ENCODE measurements around the gene C2CD4B. TPM values are rescaled to one million over a fixed set of nuclear protein-coding genes. Genes with fewer than 3 reads are reported as not detected.

The C2CD4B gene
- total and polyA plus RNA-seq, 8 donors = 1.1 to 5.1 (median 2.9) TPM

- TF ChIP-seq, protein P1, sequence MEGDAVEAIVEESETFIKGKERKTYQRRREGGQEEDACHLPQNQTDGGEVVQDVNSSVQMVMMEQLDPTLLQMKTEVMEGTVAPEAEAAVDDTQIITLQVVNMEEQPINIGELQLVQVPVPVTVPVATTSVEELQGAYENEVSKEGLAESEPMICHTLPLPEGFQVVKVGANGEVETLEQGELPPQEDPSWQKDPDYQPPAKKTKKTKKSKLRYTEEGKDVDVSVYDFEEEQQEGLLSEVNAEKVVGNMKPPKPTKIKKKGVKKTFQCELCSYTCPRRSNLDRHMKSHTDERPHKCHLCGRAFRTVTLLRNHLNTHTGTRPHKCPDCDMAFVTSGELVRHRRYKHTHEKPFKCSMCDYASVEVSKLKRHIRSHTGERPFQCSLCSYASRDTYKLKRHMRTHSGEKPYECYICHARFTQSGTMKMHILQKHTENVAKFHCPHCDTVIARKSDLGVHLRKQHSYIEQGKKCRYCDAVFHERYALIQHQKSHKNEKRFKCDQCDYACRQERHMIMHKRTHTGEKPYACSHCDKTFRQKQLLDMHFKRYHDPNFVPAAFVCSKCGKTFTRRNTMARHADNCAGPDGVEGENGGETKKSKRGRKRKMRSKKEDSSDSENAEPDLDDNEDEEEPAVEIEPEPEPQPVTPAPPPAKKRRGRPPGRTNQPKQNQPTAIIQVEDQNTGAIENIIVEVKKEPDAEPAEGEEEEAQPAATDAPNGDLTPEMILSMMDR (IDR thresholded peaks at IDR 0.05) = no peak
- intact Hi-C loops (cut with DNase I) = no loop called here
- H3K27ac ChIP-seq = peak overlapping the region in 1 of 2 donors; percentile 68
- H3K27me3 ChIP-seq = no peaks in the 10 kb centered on the region
- ATAC-seq = peak; percentile 34
- peaks cover 0 to 11% of the 10 kb centered on the region in 2 donors for H3K4me1 ChIP-seq
- DNase-seq = peak in 1 of 4 donors; percentile 57
- H3K36me3 ChIP-seq = no peaks in the 10 kb centered on the region
- no peaks in the 10 kb centered on the region for H3K9me3 ChIP-seq
- H3K4me3 ChIP-seq = no peak overlapping the region
Measured at GRCh38 chr15:62173215-62173614, 8.1 kb upstream of the C2CD4B start.

DNA sequence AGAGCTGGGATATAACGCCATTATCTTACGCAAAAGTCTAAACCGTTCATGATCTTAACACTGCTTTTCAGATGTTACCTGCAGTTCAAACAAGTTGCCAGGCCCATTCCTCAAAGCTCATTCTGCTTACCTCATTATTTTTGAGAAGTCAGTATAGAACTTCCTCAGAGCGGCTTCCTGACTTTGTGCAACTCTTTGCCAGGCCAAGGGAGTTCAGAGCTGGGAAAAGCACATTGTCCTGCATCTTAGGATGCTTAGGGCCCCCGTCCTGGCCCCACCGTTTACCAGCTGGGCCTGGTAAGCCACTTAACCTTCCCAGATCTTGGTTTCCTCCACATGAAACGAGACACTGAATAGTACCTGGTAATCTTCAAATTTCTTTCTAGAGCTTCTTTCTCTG is 6.8 kb upstream of the C2CD4B start:
- H3K4me1 ChIP-seq = peaks cover 0 to 11% of the 10 kb centered on the region in 2 donors
- no peaks in the 10 kb centered on the region for H3K36me3 ChIP-seq
- no peak overlapping the region for H3K4me3 ChIP-seq
- ATAC-seq = no peak
- H3K27me3 ChIP-seq = peaks cover 5 to 6% of the 10 kb centered on the region in 2 donors
- peak overlapping the region in 1 of 2 donors; percentile 68 for H3K27ac ChIP-seq
- DNase-seq = no peak
- TF ChIP-seq, protein P1 (IDR thresholded peaks at IDR 0.05) = no peak
- H3K9me3 ChIP-seq = no peaks in the 10 kb centered on the region
- intact Hi-C loops (cut with DNase I) = no loop called here

- DNase-seq (no peak), ATAC-seq (no peak)
- Histone ChIP-seq H3K27ac (peak overlapping the region; percentile 2 to 9), H3K4me1 (peaks cover 3 to 23% of the 10 kb centered on the region in 2 donors), H3K27me3 (peaks cover 43 to 64% of the 10 kb centered on the region in 2 donors), H3K4me3 (peak overlapping the region in 1 of 2 donors; percentile 48), H3K36me3 (no peaks in the 10 kb centered on the region), H3K9me3 (no peaks in the 10 kb centered on the region)
- TF ChIP-seq, protein P1 (IDR thresholded peaks at IDR 0.05) = no peak
- intact Hi-C loops (cut with DNase I) = no loop called here
Measured at GRCh38 chr15:62165793-62166375, 799 bp upstream of the C2CD4B start.

DNA sequence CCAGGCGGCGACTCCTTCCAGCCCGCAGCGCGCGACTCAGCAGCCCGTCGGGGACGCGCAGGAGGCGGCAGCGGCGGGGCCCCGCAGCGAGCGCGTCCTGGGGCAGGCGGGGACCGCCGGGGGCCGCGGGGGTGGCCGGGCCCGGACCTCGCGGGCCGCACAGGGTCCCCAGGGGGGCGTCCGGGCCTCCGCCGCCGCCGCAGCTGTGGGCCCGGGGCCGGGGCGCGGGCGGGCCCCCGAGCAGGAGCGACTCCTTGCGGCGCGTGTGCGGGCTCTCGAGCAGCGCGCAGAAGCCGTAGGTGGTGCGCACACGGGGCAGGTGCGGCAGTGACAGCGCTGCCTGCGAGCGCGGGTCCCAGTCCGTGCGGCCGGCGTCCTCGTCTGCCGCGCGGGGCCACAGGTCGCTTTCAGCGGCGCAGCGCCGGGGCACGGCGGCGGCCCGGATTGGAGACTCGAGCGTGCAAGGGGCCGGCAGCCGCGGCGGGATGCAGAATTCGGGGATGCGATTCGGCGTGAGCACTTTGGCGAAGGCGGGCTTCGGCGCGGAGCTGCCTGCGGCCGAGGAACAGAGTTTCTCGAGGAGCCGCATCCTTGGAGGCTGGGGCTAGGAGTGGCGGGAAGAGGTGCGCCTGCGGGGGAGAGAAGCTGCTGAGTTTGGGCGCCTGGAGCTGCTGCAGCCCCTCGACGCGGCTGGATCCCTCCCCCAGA is 535 bp downstream of the C2CD4B start:
- DNase-seq (peak in 2 of 4 donors; percentile 16 to 83), ATAC-seq (peak; percentile 57)
- H3K9me3 ChIP-seq = no peaks in the 10 kb centered on the region
- TF ChIP-seq, protein P1 (IDR thresholded peaks at IDR 0.05) = no peak
- no peaks in the 10 kb centered on the region for H3K36me3 ChIP-seq
- peak overlapping the region; percentile 27 to 48 for H3K4me3 ChIP-seq
- peak overlapping the region; percentile 42 to 72 for H3K27ac ChIP-seq
- H3K27me3 ChIP-seq = peaks cover 43 to 73% of the 10 kb centered on the region in 2 donors
- H3K4me1 ChIP-seq = peaks cover 3 to 23% of the 10 kb centered on the region in 2 donors
- intact Hi-C loops (cut with DNase I) = no loop called here

- Histone ChIP-seq H3K4me3 (peak overlapping the region; percentile 7 to 48), H3K9me3 (no peaks in the 10 kb centered on the region), H3K36me3 (no peaks in the 10 kb centered on the region), H3K4me1 (peaks cover 3 to 23% of the 10 kb centered on the region in 2 donors), H3K27ac (peak overlapping the region; percentile 42 to 72), H3K27me3 (peaks cover 43 to 73% of the 10 kb centered on the region in 2 donors)
- TF ChIP-seq, protein P1 (IDR thresholded peaks at IDR 0.05) = no peak
- peak in 1 of 4 donors; percentile 81 for DNase-seq
- peak; percentile 43 for ATAC-seq
- intact Hi-C loops (cut with DNase I) = no loop called here
Measured at GRCh38 chr15:62164014-62164395, 1.1 kb downstream of the C2CD4B start.
